GM18870 (cell line): ENCODE data around the gene TAPT1.

ENCODE experiments used
- ATAC-seq: cut with Tn5 transposase; IDR thresholded peaks from one replicate; pipeline ENCODE4 v1.9.1; 2021; ENCODE audit warnings: moderate library complexity; ENCODE audit not compliant: unreplicated experiment

The TAPT1 gene

DNA sequence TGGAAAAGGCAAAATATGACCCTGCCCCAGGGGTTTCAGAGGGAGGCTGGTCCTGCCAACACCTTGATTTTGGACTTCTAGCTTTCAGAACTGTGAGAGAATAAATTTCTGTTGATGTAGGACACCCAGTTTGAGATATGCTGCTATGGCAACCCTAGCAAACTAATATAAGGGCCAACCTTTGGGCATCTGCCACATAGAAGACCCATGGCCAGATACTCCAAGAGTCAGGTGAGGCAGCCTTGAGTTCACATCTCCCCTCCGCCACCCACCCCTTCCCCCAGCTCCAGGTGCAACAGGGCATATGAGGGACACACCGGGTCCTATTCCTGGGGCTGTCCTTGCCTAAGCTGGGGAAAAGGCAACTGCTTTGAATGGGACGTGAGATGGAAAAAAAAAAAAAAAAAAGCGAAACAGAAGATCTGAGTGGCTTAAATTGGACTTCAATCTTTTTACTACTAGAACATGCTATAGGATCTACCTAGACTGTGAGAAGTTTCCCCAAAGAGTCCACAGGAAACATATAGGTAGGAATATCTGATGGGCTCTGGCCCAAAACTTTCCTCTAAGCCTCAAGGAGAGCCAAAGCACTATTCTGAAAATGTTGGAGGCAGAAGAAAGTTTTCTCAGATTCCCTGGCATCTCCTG lies 85.9 kb downstream of the TAPT1 start:
- ATAC-seq: no peak

GRCh38 chr4:16139066-16139945 lies 87.0 kb downstream of the TAPT1 start:
- ATAC-seq: no peak

- ATAC-seq: no peak
Measured at GRCh38 chr4:16136827-16137226, 89.4 kb downstream of the TAPT1 start.

DNA sequence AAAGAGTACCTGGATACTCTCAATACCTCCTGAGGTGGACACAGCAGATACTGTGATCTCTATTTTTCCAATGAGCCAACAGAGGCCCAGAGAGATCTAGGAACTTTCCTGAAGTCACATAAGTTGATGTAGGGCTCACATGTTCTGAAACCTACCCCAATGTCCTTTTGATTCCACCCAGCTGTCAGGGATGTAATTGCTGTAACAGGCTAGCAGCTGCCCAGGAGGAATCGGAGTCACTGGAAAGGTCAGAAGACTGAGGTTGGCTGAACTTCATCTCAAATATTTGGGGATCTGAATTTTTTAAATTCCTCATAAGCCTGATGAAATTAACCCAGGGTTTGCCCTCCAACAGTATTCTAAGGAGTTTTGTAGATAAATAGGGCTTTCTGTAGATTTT lies 90.0 kb downstream of the TAPT1 start:
- no peak for ATAC-seq

- ATAC-seq: no peak
Measured at GRCh38 chr4:16133406-16133805, 92.9 kb downstream of the TAPT1 start.

- ATAC-seq: no peak
Measured at GRCh38 chr4:16131293-16131692, 95.0 kb downstream of the TAPT1 start.

- no peak for ATAC-seq
Measured at GRCh38 chr4:16129336-16129735, 96.9 kb downstream of the TAPT1 start.

- no peak for ATAC-seq
Measured at GRCh38 chr4:16126714-16127113, 99.6 kb downstream of the TAPT1 start.

DNA sequence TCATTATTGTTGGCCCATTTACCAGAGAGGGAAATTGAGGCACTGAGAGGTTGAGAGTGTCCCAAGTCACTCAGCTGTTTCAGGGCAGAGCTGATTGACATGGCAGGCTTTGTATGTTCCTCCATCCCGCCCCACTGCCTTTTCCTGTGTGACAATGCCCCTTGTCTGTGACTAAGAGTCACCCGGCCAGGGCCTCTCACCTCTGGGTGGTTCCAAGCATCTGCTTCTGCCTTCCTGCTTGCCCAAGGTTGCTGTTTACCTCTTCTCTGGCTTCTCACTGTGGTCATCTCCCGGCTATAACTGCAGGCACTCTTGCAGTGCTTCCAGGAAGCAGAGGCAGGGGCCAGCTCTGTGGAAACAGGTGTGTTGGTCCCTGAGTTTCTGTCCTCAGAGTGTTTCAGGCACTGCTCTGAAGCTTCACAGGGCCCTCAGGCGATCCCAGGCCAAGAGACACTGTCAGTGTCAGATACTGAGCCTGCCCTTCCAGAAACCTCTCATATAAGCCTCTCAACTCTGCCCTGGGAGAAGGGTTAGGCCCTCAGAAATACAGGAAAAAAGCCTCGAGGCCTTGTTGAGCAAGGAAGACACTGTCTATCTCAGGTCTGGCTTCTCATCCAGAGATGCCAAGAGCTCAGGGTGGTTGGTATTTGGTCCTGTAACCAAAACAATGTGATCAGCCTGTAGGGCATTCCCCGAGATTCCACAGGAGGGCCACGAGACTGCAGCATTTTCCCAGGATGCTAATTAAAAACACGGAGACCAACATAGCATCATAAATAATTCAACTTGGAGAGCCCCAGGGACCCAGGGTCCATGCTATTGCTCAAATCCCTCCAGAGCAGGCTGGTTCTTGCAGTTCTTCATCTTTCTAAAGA lies 100.5 kb downstream of the TAPT1 start:
- no peak for ATAC-seq

GRCh38 chr4:16124232-16124631 lies 102.0 kb downstream of the TAPT1 start:
- no peak for ATAC-seq

DNA sequence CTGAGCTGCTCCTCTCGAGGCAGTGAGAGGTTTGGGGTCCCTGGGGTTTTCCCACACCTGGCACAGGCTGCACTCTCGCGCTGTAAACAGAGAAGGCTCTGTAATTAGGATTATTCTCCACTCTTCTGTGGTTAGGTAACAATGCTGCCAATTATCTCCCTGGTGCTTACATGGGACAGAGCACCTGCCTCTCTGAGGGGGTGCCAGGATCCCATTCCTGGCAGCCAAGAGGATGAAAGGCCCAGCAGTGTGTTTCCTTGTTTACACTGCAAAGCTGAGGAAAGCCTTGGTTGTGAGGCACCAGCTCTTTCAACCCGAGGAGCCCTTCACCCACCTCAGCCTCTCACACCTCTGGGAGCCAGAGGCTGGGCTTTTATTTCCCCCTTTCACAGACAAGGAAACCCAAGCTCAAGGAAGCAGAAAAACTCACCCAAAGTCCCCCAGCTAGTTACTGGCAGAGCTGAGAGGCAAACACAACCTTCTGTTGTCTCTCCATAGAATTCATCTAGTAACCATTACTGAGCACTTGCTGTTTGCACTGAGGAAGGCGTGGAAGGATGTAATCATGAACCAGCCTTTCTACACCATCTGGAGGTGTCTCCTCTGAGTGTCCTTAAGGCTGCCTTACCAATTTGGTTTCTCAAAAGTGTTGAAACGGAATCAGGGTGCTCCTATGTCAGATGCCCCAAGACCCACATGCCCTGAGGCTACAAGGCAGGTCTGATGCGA lies 102.8 kb downstream of the TAPT1 start:
- ATAC-seq: no peak

DNA sequence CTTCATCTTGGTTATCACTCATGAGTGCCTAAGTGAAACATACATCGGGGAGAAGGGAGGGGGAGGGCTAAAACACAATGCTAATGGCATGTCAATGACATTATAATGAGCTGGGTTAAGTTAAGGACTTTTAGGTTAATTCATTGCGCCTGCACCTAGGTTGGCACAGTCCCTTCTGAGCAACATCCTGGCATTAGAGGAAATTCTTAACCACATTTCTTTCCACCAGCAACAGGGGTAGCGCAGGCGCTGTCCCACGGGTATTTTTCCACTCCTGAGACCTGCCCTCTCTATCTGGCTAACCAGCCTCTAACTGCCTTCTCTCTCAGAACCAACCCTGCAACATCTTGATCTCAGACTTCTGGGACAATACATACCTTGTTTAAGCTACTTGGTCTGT lies 103.5 kb downstream of the TAPT1 start:
- ATAC-seq: no peak

- no peak for ATAC-seq
Measured at GRCh38 chr4:16122308-16122711, 104.0 kb downstream of the TAPT1 start.

DNA sequence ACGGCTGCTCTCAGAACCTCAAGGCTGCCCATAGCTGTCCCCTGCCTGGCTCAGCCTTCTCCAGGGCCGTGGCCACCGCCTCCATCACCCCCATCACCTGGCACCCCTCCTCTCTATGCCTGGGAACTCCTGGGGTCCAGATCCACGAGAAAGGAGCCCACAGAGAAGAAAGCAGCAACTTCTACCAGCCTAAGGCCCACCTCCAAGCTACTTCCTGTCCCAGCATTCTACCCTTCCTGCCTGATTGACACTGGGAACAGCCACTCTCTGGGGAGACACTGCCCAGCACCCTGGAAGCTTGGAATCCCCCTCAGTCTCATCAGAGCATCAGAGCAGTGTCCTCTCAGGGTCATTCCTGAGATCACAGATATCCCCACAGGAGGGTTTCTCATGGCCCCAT lies 105.6 kb downstream of the TAPT1 start:
- ATAC-seq: no peak

DNA sequence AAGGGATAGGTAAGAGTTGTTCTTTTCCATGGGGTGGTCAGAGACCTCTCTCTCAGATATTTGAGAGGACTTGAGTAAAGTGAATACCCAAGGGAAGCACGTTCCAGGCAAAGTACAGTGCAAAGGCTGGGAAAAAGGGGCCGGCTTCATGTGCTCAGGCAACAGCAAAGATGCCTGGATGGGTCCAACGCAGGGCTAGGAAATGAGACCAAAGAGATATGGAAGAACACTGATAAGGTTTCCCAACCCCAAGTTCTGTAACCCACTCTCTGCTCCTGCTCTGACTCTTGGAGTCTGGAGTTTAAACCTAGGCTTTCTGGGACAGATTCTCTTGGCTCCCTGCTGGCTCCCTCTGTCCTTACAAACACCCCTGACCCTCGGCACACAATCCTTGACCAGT lies 106.3 kb downstream of the TAPT1 start:
- ATAC-seq: no peak

GRCh38 chr4:16118090-16118489 lies 108.2 kb downstream of the TAPT1 start:
- no peak for ATAC-seq

GRCh38 chr4:16117164-16117563 lies 109.1 kb downstream of the TAPT1 start:
- ATAC-seq: no peak

DNA sequence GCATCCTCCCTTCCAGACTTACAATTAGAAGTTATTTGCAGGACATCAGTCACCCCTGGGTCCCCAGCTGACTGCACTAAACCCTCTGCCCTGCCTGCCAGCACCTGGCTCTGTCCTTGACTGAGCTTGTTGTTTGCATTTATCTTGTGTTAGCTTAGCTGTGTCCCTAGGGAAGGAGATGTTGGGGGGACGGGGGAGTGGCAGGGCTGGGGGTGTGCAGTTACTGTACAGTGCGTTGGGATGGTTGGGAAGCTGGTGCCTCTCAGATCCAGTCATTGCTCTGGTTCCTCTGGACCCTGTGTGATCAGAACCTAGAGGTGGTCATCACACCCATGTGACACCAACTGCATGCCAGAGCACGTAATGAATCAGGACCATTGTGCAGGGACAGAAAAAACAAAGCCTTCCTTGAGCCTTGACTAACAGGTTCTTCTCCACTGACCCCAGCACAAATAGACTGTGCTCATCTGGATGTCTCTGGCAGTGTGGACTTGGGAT lies 109.7 kb downstream of the TAPT1 start:
- ATAC-seq: no peak

DNA sequence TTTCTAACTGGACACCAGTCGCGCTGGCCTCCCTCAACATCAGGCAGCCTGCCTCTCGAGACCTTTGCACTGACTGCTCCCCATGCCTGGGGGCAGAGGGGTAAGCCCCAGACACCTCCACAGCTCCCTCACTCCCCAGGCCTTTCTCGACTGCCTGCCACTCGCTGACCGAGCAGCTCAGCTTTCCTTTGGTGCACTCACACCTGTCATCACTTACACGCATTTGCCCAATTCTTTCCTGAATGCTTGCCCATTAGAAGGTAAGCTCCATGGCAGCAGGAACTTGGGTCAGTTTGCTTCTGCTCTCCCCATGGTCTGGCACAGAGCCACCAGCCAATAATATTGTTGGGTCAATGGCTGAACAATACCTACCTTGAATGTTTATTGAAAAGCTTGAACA lies 110.3 kb downstream of the TAPT1 start:
- no peak for ATAC-seq

GRCh38 chr4:16114546-16114945 lies 111.7 kb downstream of the TAPT1 start:
- no peak for ATAC-seq

DNA sequence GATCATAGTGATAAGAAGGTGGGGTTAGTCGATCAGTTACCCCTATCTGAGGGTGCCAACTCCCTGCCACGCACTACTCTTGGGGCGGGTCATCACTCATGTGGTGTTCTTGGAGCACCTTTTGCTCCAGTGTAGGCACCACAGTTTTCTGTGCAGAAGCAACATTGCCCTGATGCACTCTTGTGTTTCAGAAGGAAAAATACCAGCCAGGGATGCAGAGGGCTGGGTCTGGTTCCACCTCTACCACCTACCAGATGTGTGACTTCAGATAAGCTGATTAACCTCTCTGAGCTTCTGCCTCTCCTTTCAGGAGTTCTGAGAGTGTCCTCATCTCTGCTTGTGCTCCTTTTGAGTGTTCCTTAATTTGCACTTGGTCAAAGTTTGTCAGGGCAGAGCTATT lies 112.5 kb downstream of the TAPT1 start:
- no peak for ATAC-seq
